HG02571 (cell line): ENCODE data around the gene WSCD2.

ENCODE experiments used
- ATAC-seq: cut with Tn5 transposase; IDR thresholded peaks from one replicate; pipeline ENCODE4 v1.9.1; 2021; ENCODE audit warnings: mild to moderate bottlenecking, moderate library complexity; ENCODE audit not compliant: unreplicated experiment

WSCD2 gene

GRCh38 chr12:108126990-108127501 is 2.0 kb upstream of the WSCD2 start:
- no peak for ATAC-seq

DNA sequence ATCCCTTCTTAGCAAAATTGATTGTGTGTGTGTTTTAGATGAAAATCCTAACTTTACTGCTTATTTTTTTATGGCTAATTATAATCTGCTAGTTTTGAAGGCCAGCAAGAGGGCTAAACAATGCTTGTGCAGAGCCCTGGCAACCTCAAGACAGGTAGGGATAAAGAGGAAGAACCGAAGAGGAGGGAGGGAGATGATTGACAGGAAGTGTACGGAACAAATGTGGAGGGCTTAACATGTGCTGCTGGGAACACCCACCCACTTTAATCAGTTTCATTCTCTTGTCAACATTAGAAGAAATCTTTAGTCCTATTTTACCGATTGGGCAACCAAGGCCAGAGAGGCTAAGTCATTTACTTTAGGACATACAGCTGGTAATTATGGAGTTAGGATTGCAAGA is 1.4 kb upstream of the WSCD2 start:
- no peak for ATAC-seq

- ATAC-seq = no peak
These were observed 669 bp upstream of the WSCD2 start for GRCh38 chr12:108128221-108129016.

DNA sequence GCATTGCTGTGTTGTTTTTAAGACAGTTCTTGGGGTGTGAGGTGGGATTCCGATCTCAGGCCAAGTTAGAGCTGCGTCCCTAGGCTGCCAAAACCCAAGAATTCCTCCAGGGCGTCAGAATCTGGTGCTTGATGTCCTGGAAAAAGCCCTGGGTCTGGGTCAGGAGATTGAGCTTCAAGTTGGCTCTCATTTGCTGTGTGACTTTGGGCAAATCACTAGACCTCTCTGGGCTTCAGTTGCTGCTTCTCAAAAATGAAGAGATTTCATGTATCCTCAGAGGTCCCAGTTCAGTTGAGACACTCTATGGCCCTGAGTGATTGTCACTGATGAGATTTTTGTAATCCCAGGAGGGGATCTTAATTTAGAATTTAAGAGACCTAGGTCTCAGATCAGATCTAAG is 1.9 kb downstream of the WSCD2 start:
- no peak for ATAC-seq

DNA sequence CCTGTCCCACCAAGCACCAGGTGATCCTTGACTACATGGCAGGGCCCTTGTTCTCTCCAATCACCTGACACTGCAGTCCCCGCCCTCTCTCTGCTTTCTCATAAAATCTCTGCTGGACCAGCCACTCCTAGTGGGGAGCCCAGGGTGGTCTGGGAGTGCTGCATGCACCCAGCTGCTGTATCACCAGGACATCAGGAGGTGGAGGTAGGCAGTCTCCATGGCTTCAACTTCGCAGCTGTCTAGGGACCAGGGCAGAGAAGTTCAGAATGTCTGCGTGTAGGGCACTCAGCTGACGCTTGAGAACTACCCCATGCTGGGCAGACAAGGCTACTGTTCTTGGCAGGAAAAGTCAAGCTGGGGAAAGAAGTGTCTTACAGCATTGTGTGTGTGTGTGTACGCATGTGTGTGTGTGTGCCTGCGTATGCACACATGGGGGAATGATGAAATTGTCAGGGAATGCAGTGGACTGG is 2.6 kb downstream of the WSCD2 start:
- no peak for ATAC-seq

DNA sequence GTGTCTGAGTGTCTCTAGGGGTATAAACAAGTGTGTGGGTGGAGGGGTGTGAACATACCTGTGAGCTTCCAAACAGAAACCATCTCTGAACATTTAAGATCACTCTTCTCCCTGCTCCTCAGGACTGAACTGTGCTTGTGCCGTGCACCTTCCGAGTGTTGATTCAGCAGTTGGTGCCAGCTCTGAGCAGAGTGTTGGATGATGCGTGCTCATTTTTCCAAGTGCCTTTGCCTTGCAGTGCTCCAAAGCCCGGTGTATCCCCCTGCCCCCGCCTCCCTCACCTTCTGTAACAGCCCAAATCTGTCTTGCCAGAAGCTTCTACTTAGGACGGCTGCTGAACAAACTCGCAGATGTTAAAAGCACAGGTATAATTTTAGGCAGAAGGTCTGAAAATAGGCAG is 4.4 kb downstream of the WSCD2 start:
- ATAC-seq = no peak

DNA sequence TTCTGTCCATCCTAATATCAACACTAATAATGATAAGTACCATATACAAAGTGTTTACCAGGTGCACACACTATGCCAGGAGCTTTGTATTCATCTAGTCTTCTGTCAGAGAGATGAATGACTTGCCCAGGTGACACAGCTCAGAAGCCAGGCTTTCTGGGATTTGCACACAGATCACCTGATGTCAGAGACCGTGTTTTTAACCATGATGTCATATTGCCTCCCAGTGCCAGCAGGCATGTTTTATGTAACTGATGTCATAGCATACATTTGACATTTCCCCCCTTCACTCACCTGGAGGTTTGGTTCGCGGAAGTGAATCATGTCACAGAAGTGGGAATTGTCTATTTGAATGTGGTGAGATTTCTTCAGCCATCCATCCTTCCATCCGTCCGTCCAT is 5.7 kb downstream of the WSCD2 start:
- ATAC-seq = no peak

DNA sequence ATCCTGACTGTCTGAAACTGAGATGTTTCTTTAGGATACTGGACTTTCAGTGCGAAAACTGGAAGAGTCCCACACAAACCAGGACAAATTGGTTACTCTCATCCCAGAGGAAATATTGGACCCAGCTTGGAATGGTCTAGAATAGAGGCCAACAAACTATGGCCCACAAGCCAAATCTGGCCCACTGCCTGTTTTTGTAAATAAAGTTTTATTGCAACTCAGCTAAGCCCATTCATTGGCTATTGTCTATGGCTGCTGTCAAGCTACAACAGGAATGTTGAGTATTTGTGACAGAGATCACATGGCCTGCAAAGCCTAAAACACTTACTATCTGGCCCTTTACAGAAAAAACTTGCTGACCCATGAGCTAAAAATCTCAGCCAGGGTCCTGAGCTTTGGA is 6.5 kb downstream of the WSCD2 start:
- ATAC-seq = no peak

GRCh38 chr12:108136697-108137096 is 7.6 kb downstream of the WSCD2 start:
- ATAC-seq = no peak

DNA sequence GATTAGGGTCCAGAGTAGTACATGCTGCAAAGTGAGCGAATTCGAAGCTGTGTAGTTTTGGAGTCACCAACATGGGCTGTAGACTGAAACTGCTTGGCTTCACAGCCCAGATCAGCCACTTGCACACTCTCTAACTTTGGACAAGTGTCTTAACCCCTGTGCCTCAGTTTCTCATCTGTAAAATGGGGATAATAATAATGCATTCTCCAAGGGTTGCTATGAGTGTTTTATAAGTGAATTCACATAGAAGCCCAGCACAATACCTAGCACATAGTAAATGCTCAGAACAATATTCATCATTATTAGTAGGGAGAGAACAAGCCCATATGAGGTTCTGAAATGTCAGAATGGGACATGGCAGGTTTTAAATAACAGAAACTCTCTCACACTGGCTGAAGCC is 10.4 kb downstream of the WSCD2 start:
- no peak for ATAC-seq

DNA sequence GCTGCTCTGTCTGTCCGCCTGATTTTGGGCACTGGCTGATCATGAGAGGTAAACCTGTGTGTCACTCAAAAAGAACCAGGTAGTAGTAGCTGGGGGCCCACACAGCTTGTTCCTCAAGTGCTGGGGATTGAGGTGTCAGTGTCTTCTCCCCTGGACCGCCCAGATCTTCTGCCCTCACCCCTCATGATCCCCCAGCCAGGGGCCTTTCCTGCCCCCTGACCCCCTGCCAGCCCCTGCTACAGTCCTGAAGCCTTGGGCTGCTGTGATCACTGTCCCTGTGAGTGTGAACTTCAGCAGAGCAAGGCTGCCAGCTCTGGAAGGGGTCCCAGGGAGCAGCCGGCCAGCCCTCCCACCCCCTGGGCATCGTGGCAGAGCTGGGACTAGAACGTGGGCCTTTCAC is 11.4 kb downstream of the WSCD2 start:
- no peak for ATAC-seq

GRCh38 chr12:108141600-108142130 is 12.6 kb downstream of the WSCD2 start:
- no peak for ATAC-seq

GRCh38 chr12:108143144-108143543 is 14.1 kb downstream of the WSCD2 start:
- ATAC-seq = no peak

- no peak for ATAC-seq
These were observed 15.0 kb downstream of the WSCD2 start for GRCh38 chr12:108144080-108144479.

- ATAC-seq = no peak
These were observed 15.9 kb downstream of the WSCD2 start for GRCh38 chr12:108145011-108145410.

DNA sequence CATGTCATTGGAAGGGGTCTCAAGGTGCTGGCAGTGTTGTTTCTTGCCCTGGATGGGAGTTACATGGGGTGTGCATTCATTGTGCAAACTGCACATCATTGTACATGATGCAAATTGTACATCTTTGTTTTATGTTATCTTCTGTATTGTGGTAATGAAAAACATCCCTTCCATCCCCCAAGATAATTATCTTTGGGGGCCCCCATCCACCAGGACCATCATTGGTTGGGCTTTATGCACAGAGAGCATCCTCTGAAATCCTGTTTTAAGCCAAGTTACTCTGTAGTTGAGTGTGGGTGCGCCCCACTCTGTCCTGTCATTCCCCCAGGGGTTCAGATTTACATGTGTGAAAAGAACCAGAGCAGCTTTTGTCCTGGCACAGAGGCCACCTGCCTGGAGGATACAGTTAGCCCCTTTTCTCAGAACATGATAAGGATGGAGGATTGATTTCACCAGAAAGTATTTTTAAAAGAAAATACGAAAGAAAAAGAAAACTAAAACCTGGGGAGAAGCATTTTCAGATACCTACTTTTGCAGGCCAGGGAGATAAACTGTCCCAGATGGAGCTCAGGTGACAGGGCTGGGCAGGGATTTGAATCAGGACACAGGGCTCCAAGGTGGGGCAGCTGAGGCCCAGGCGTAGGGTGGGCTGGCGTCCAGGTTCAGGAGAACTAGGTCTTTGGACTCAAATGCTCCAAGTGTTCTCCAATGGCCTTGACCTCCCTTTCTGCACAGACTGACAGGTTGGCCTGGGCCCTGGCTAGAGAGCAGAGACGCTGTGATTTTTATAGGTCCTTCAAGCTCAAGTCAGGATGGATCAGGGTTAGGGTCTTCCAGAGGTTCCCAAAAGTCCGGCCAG is 17.2 kb downstream of the WSCD2 start:
- ATAC-seq = no peak

GRCh38 chr12:108147279-108147678 is 18.2 kb downstream of the WSCD2 start:
- ATAC-seq = no peak

DNA sequence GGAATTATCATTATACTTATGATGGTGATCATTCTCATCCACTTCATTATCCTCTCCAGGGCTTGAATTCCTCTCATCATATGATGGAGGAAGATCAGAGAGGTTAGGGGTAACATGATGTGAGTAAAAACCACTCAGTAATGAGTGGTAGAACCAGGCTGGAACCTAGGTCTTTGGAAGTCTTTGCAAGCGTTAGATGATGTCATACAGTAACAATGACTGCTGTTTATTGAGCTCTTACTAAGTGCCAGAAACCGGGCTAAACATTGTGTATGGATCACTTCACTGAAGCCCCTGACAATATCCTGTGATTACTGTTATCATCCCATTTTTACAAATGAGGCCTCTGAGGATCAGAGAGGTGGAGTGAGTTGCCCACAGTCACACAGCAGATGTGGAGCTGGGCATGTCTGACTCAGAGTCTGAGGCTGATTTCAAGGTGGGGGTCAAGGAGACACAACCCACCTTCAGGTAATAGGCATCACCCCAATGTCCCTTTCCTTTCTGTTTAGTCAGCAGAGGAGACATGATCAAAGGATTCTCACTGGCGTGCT is 19.5 kb downstream of the WSCD2 start:
- no peak for ATAC-seq

DNA sequence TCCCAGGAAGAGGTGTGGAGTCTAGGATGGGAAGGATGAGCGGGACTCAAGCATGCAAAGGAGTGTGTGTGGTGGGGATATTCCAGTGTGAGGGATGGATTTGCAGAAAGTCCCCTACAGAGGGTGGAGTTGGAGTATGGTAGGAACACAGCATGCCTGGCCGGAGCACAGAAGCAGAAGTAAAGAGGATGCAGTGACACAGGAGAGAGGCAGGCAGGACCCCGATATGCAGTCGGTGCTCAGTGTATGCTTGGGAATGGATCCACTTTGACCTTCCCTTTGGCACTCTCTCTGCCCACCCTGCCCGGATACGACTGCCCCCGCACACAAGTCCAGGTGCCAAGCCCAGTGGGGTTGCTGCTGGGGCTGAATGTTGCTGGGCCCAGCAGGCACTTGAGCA is 21.3 kb downstream of the WSCD2 start:
- ATAC-seq = no peak

DNA sequence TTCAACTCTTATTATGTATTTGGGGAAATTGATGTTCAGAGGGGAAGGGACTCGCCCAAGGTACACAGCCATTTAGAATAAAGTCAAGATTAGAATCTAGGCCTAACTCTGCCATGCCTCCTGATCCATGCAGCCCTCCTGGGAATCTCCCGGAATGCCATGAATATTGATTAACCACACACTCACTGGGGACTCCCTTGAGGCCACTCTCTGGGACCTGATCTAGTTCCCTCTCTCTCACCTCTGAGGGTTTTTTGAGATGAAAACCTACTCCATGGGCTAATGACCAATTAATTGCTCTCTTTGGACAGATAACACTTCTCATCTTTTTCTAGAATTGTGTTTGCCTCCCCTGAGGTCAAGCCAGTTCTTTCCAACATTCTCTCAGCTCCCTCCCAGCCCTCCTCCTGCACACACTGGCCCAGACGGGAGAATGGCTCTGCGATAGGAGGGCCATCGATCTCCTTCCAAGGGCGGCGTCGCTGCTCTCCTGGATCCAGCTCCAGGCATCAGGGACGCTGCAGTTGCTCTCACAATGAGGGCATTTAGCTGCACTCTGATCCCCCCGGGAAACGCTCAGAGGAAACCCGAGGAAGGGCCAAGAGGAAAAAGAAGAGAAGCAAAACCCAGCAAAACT is 22.6 kb downstream of the WSCD2 start:
- ATAC-seq = no peak

- no peak for ATAC-seq
These were observed 23.1 kb downstream of the WSCD2 start for GRCh38 chr12:108152170-108152538.
